RWPE2 (cell line): ENCODE measurements around the gene PCYT1A.

Source experiments
- ATAC-seq: fragments of 200-7000 bp; cut with Tn5 transposase; 3 replicates; pipeline ENCODE4 v1.9.1; 2021; ENCODE audit warnings: low read depth
- DNase-seq: peaks from one replicate; pipeline ENCODE4 v3.0.0-alpha.2; 2020; ENCODE audit warnings: low spot score
- H3K27ac ChIP-seq: fragments of 450-650 bp; 2 replicates; pipeline ENCODE4 v1.5.1; 2017; ENCODE audit warnings: mild to moderate bottlenecking; ENCODE audit not compliant: poor library complexity, severe bottlenecking
- H3K27me3 ChIP-seq: fragments of 250-450 bp; sonication (Bioruptor Pico); 2 replicates; pipeline ENCODE4 v1.5.1; 2021; ENCODE audit warnings: mild to moderate bottlenecking, moderate library complexity; ENCODE audit not compliant: insufficient read depth, poor library complexity, severe bottlenecking
- H3K36me3 ChIP-seq: fragments of 250-450 bp; sonication (Bioruptor Pico); 2 replicates; pipeline ENCODE4 v1.5.1; 2020; ENCODE audit warnings: low read depth, mild to moderate bottlenecking, moderate library complexity
- H3K4me1 ChIP-seq: fragments of 250-450 bp; sonication (Bioruptor Pico); 2 replicates; pipeline ENCODE4 v1.5.1; 2021; ENCODE audit warnings: mild to moderate bottlenecking, moderate library complexity; ENCODE audit not compliant: insufficient read depth, poor library complexity, severe bottlenecking
- H3K4me3 ChIP-seq: fragments of 250-450 bp; sonication (Bioruptor Pico); 2 replicates; pipeline ENCODE4 v1.5.1; 2021; ENCODE audit warnings: mild to moderate bottlenecking, moderate library complexity; ENCODE audit not compliant: severe bottlenecking
- H3K9me3 ChIP-seq: fragments of 250-450 bp; sonication (Bioruptor Pico); 2 replicates; pipeline ENCODE4 v1.5.1; 2021; ENCODE audit warnings: mild to moderate bottlenecking, moderate library complexity; ENCODE audit not compliant: severe bottlenecking
- CTCF ChIP-seq: fragments of 450-650 bp; IDR thresholded peaks from one replicate; pipeline ENCODE4 v1.5.1; 2017; ENCODE audit warnings: mild to moderate bottlenecking, moderate library complexity; ENCODE audit not compliant: poor library complexity, severe bottlenecking

The PCYT1A gene

GRCh38 chr3:196235452-196236122 is 51.9 kb downstream of the PCYT1A start:
- Histone ChIP-seq H3K36me3 (peaks cover 23% of the 10 kb centered on the region), H3K27ac (no peak overlapping the region), H3K9me3 (no peaks in the 10 kb centered on the region), H3K27me3 (no peaks in the 10 kb centered on the region), H3K4me3 (no peak overlapping the region), H3K4me1 (no peaks in the 10 kb centered on the region)
- DNase-seq: no peak
- TF ChIP-seq CTCF: no peak
- no peak for ATAC-seq

GRCh38 chr3:196232882-196233251 is 54.7 kb downstream of the PCYT1A start:
- H3K4me3 ChIP-seq: no peak overlapping the region
- no peaks in the 10 kb centered on the region for H3K27me3 ChIP-seq
- H3K9me3 ChIP-seq: no peaks in the 10 kb centered on the region
- 0 out of 2 replicates have a peak, but pooled peaks cover under 1% of the 10 kb centered on the region for H3K36me3 ChIP-seq
- DNase-seq (no peak), ATAC-seq (no peak)
- no peak for TF ChIP-seq CTCF
- no peaks in the 10 kb centered on the region for H3K4me1 ChIP-seq
- no peak overlapping the region for H3K27ac ChIP-seq

- DNase-seq (no peak), ATAC-seq (no peak; the same call in 2 of the 3 replicates)
- H3K9me3 ChIP-seq: no peaks in the 10 kb centered on the region
- H3K36me3 ChIP-seq: no peaks in the 10 kb centered on the region
- H3K27me3 ChIP-seq: no peaks in the 10 kb centered on the region
- no peak overlapping the region for H3K4me3 ChIP-seq
- no peaks in the 10 kb centered on the region for H3K4me1 ChIP-seq
- no peak for TF ChIP-seq CTCF
- H3K27ac ChIP-seq: no peak overlapping the region
Measured at GRCh38 chr3:196232154-196232881, 55.2 kb downstream of the PCYT1A start.

- Histone ChIP-seq H3K4me1 (no peaks in the 10 kb centered on the region), H3K4me3 (no peak overlapping the region), H3K9me3 (no peaks in the 10 kb centered on the region), H3K27me3 (no peaks in the 10 kb centered on the region), H3K36me3 (no peaks in the 10 kb centered on the region), H3K27ac (no peak overlapping the region)
- peak; percentile 31 for ATAC-seq
- DNase-seq: no peak
- TF ChIP-seq CTCF: no peak
Measured at GRCh38 chr3:196227629-196228493, 59.7 kb downstream of the PCYT1A start.
